Endothelial cell of umbilical vein (primary cell): ENCODE results near the gene PHF8. TPM values are rescaled to one million over a fixed set of nuclear protein-coding genes. Genes with fewer than 3 reads are reported as not detected.

Source experiments
- BruUV-seq: library from RNA; stranded (reverse); fragments of 400-500 nt; replicated peaks from 2 replicates; lab custom pipeline; 2021; lab: Mats Ljungman, UMichigan
- CTCF ChIA-PET: fragments of 300-600, 350-600 bp; sonication (Branson Sonifier 250); formaldehyde crosslinking; loops from one replicate; lab custom pipeline; 2021; ENCODE audit warnings: antibody characterized with exemption, inconsistent platforms; lab: Charles Lee
- POLR2A ChIA-PET: fragments of 300-600, 350-600 bp; sonication (Branson Sonifier 250); formaldehyde crosslinking; loops from one replicate; lab custom pipeline; 2021; ENCODE audit warnings: antibody characterized with exemption, inconsistent platforms; lab: Charles Lee
- DNase-seq: peaks from one replicate; pipeline ENCODE4 v3.0.0-alpha.2; 2011; ENCODE audit warnings: low read depth, low spot score
- FAIRE-seq: peaks from 2 replicates; lab custom pipeline; 2011; peaks lifted over from hg19 to GRCh38; lab: Jason Lieb, UNC
- H2AFZ ChIP-seq: 2 replicates; pipeline ENCODE4 v1.6.0; 2012; ENCODE audit warnings: low read depth, low read length, control low read depth, inconsistent platforms
- H3K27ac ChIP-seq: 2 replicates; pipeline ENCODE4 v1.5.1; 2011; ENCODE audit warnings: low read depth, mild to moderate bottlenecking, control low read depth, low read length, moderate library complexity; ENCODE audit not compliant: insufficient read depth
- H3K27me3 ChIP-seq, 2 experiments: 2 replicates each; pipeline versions ENCODE4 v1.6.0 to v1.6.1; 2011; ENCODE audit warnings: low read length in 2 of 2, mixed read lengths in 1 of 2; ENCODE audit not compliant: control insufficient read depth in 2 of 2, insufficient read depth in 2 of 2
- H3K36me3 ChIP-seq, 2 experiments: 2 replicates in 1 of 2; 3 replicates in 1 of 2; pipeline ENCODE4 v1.5.1; 2011; ENCODE audit warnings: low read length in 2 of 2, mild to moderate bottlenecking in 1 of 2, moderate library complexity in 1 of 2; ENCODE audit not compliant: control insufficient read depth in 2 of 2, insufficient read depth in 2 of 2; ENCODE audit errors: extremely low read depth in 1 of 2
- H3K4me1 ChIP-seq: 3 replicates; pipeline ENCODE4 v1.5.1; 2011; ENCODE audit warnings: mild to moderate bottlenecking, low read length; ENCODE audit not compliant: control insufficient read depth, insufficient read depth; ENCODE audit errors: extremely low read depth
- H3K4me2 ChIP-seq: 2 replicates; pipeline ENCODE4 v1.6.1; 2011; ENCODE audit warnings: low read length, control low read depth, mixed read lengths; ENCODE audit not compliant: insufficient read depth
- H3K4me3 ChIP-seq, 3 experiments: fragments of 200-600 bp in 1 of 3; sonication (generic), shearing (Covaris generic) in 1 of 3; replicated peaks in 1 of 3; 2 replicates each; pipeline ENCODE4 v1.5.1; 2011 to 2016; ENCODE audit warnings: control low read depth in 3 of 3, low read length in 3 of 3, mild to moderate bottlenecking in 2 of 3, inconsistent platforms in 1 of 3, low read depth in 1 of 3, moderate library complexity in 1 of 3; ENCODE audit not compliant: insufficient read depth in 1 of 3
- H3K79me2 ChIP-seq: 2 replicates; pipeline ENCODE4 v1.6.0; 2012; ENCODE audit warnings: low read length, inconsistent platforms; ENCODE audit not compliant: control insufficient read depth, insufficient read depth
- H3K9ac ChIP-seq: replicated peaks from 2 replicates; pipeline ENCODE3; 2011; ENCODE audit warnings: low read length, control low read depth; ENCODE audit not compliant: insufficient read depth; ENCODE audit errors: extremely low read depth
- H3K9me1 ChIP-seq: replicated peaks from 3 replicates; pipeline ENCODE4 v1.6.0; 2011; ENCODE audit warnings: mild to moderate bottlenecking, low read length; ENCODE audit not compliant: control insufficient read depth, insufficient read depth; ENCODE audit errors: extremely low read depth
- H3K9me3 ChIP-seq: replicated peaks from 2 replicates; pipeline ENCODE4 v1.5.1; 2012; ENCODE audit warnings: low read length, inconsistent platforms; ENCODE audit not compliant: control insufficient read depth, insufficient read depth
- H4K20me1 ChIP-seq: replicated peaks from 2 replicates; pipeline ENCODE3; 2011; ENCODE audit warnings: mild to moderate bottlenecking, low read length; ENCODE audit not compliant: control insufficient read depth, insufficient read depth; ENCODE audit errors: extremely low read depth
- CTCF ChIP-seq, 2 donors: IDR thresholded peaks; 1 replicate in 1 of 2; 2 replicates in 1 of 2; pipeline ENCODE4 v1.5.1; 2011; ENCODE audit warnings: low read length in 2 of 2, mild to moderate bottlenecking in 2 of 2, moderate library complexity in 2 of 2, control low read depth in 1 of 2, inconsistent platforms in 1 of 2, low read depth in 1 of 2; ENCODE audit not compliant: insufficient read depth in 1 of 2; ENCODE audit errors: extremely low read depth in 1 of 2
- FOS ChIP-seq: IDR thresholded peaks from 2 replicates; pipeline ENCODE4 v1.6.1; 2011; ENCODE audit warnings: mild to moderate bottlenecking, low read length, moderate library complexity, borderline replicate concordance; ENCODE audit not compliant: insufficient read depth
- JUN ChIP-seq: IDR thresholded peaks from 2 replicates; pipeline ENCODE4 v1.6.1; 2011; ENCODE audit warnings: borderline replicate concordance, low read depth; ENCODE audit not compliant: insufficient read length, insufficient read depth
- MAX ChIP-seq: IDR thresholded peaks from 2 replicates; pipeline ENCODE4 v1.6.1; 2011; ENCODE audit not compliant: insufficient read depth, insufficient read length
- MYC ChIP-seq: IDR thresholded peaks from one replicate; pipeline ENCODE4 v1.6.1; 2011; ENCODE audit warnings: mild to moderate bottlenecking, low read depth, low read length
- POLR2A ChIP-seq: IDR thresholded peaks from 2 replicates; pipeline ENCODE4 v1.6.1; 2012; ENCODE audit warnings: low read depth, mild to moderate bottlenecking, control low read depth, low read length
- POLR2AphosphoS5 ChIP-seq: IDR thresholded peaks from 2 replicates; pipeline ENCODE4 v1.6.1; 2012; ENCODE audit warnings: low read depth, mild to moderate bottlenecking, control low read depth, low read length, moderate library complexity; ENCODE audit not compliant: insufficient read depth
- dilution Hi-C: fragments of 300-500 bp; cut with MboI; formaldehyde crosslinking; loops from one replicate; pipeline ENCODE4 v1.15.0; 2019; ENCODE audit warnings: low sequenced_read_pairs; ENCODE audit not compliant: extremely low pct_ligation_motif_present
- intact Hi-C: fragments of 100-400 bp; cut with micrococcal nuclease; formaldehyde crosslinking; loops from one replicate; pipeline ENCODE4 v1.10.0; 2022
- polyA plus RNA-seq, 4 experiments: library from polyadenylated mRNA; depleted of rRNA in 3 of 4; stranded (reverse) in 3 of 4; unstranded in 1 of 4; fragments of >200 nt; gene quantifications; 2 replicates each; pipeline versions ENCODE4 v1.2.1 to v1.2.3, GENCODE V29; 2011 to 2012; ENCODE audit warnings: missing spikeins in 1 of 4
- total RNA-seq: library from RNA; stranded (reverse); gene quantifications from 2 replicates; pipeline ENCODE4 v1.2.3, GENCODE V29; 2021

Gene PHF8
- total and polyA plus RNA-seq, 2 donors (not counting 3 experiments of a cell fraction or from before 2014, with no cell fraction given) = 10.9 to 25.5 TPM

- Histone ChIP-seq H3K27ac (peak overlapping the region; percentile 81), H3K9me3 (no peaks in the 10 kb centered on the region), H2AFZ (peak overlapping the region; percentile 85), H3K27me3 (no peaks in the 10 kb centered on the region), H4K20me1 (no peaks in the 10 kb centered on the region), H3K9ac (peak overlapping the region; percentile 93), H3K4me3 (peak overlapping the region in 2 of 3 experiments; percentile 24 to 57), H3K79me2 (peaks cover 3% of the 10 kb centered on the region), H3K4me2 (peak overlapping the region; percentile 69), H3K9me1 (no peaks in the 10 kb centered on the region), H3K36me3 (no peaks in the 10 kb centered on the region), H3K4me1 (peaks cover 13% of the 10 kb centered on the region)
- ChIA-PET CTCF (interaction anchor here (0.8 to 2.7 kb wide), 2 partner anchors 133 to 395 kb away, joined by 4 to 15 read pairs; partner anchors contain the start of gene TSR2), POLR2A (interaction anchor here (0.6 to 1.4 kb wide), 2 partner anchors 14 to 138 kb away, joined by 3 to 10 read pairs; partner anchors contain the start of gene FAM120C)
- dilution Hi-C loops (no loop called here), intact Hi-C loops (loop anchor here (1.0 to 10.0 kb wide), 7 partner anchors 138 to 1110 kb away; partner anchors contain the start of genes FAM120C, MAGED2, TSR2 and WNK3)
- BruUV-seq = TSS peak; percentile 91
- DNase-seq (no peak), FAIRE-seq (peak; percentile 78)
- TF ChIP-seq MAX (no peak), JUN (no peak), MYC (no peak), POLR2AphosphoS5 (no peak)
Measured at GRCh38 chrX:54044877-54045338, 635 bp upstream of the PHF8 start.

GRCh38 chrX:54043541-54044125 lies 640 bp downstream of the PHF8 start:
- Histone ChIP-seq H3K79me2 (peaks cover 3% of the 10 kb centered on the region), H3K36me3 (no peaks in the 10 kb centered on the region), H3K4me1 (peaks cover 13% of the 10 kb centered on the region), H3K9ac (peak overlapping the region; percentile 93), H3K9me3 (no peaks in the 10 kb centered on the region), H4K20me1 (no peaks in the 10 kb centered on the region), H2AFZ (peak overlapping the region; percentile 46), H3K4me3 (peak overlapping the region; percentile 66 to 87 (median 70)), H3K9me1 (no peaks in the 10 kb centered on the region), H3K27ac (peak overlapping the region; percentile 76), H3K4me2 (peak overlapping the region; percentile 98), H3K27me3 (no peaks in the 10 kb centered on the region)
- FAIRE-seq (peak; percentile 43), DNase-seq (no peak)
- CTCF ChIA-PET = interaction anchor here (0.6 to 2.7 kb wide), 3 partner anchors 26 to 396 kb away, joined by 3 to 15 read pairs (median 3); partner anchors contain the start of gene TSR2
- no peak for TF ChIP-seq MYC
- TF ChIP-seq CTCF (IDR thresholded peaks at IDR 0.05; ENCODE audit: extremely low read depth in 1 of 2, insufficient read depth in 1 of 2, low read depth in 1 of 2, low read length in 2 of 2) = no peak
- TF ChIP-seq MAX = no peak
- TF ChIP-seq FOS = no peak
- TF ChIP-seq JUN = no peak
- TF ChIP-seq POLR2A = no peak
- intact Hi-C loops (loop anchor here (1.0 to 10.0 kb wide), 7 partner anchors 140 to 1111 kb away; partner anchors contain the start of genes FAM120C, MAGED2, TSR2 and WNK3), dilution Hi-C loops (no loop called here)
- POLR2A ChIA-PET = interaction anchor here (1.2 to 1.4 kb wide), 2 partner anchors 360 to 396 kb away, joined by 3 to 4 read pairs; partner anchors contain the start of gene TSR2
- BruUV-seq = TSS peak; percentile 52
